Measurements from ENCODE around the gene FAM13A. TPM values are rescaled to one million over a fixed set of nuclear protein-coding genes. Genes with fewer than 3 reads are reported as not detected.

The FAM13A gene
- total RNA-seq, 4 donors from 2014 or later = 72.3 to 105 (median 90.0) TPM

DNA sequence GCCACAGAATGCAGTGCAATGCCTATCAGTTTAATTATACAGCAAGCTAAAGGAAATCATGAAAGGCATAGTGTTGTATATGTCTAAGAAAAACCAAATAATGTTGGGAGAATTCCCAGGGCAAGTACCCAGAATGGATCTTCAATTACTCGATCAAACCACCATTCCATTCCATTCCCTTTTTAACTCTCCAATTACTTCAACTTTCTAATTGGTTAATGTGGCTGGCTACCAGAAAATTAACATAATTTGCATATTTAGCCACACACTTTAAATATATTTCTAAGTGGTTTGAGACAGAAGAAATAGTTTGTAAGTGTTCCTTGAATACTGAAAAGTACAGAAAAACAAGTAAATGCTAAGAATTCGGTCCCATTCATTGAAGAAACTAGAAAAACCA lies 247.9 kb downstream of the FAM13A start:
- peak overlapping the region in 1 of 4 donors; percentile 47 for H3K27ac ChIP-seq

DNA sequence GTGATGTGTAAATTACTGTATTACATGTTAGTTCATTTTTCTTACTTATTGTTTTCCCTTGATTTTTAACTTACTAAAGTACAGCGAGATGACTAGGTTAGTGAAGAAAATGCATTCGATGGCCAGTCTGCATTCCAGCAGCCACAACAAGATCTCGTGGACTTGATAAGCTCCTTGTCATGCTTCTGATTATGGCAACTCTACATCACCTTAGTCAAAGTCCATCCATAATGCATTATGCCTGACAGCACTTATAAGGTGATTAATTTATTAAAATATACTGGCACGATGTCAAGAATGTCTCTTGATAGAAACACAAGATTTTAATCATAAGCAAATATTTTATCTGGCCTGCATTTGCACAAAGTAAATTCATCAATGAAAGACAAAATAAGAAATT lies 249.5 kb downstream of the FAM13A start:
- Histone ChIP-seq H3K4me1 (peaks cover 0 to 43% (median 0%) of the 10 kb centered on the region in 4 donors), H3K4me3 (no peak overlapping the region), H3K27me3 (no peaks in the 10 kb centered on the region), H3K27ac (peak overlapping the region in 2 of 4 donors; percentile 4 to 8), H3K9me3 (no peaks in the 10 kb centered on the region), H3K36me3 (no peaks in the 10 kb centered on the region)
- TF ChIP-seq, protein P1, sequence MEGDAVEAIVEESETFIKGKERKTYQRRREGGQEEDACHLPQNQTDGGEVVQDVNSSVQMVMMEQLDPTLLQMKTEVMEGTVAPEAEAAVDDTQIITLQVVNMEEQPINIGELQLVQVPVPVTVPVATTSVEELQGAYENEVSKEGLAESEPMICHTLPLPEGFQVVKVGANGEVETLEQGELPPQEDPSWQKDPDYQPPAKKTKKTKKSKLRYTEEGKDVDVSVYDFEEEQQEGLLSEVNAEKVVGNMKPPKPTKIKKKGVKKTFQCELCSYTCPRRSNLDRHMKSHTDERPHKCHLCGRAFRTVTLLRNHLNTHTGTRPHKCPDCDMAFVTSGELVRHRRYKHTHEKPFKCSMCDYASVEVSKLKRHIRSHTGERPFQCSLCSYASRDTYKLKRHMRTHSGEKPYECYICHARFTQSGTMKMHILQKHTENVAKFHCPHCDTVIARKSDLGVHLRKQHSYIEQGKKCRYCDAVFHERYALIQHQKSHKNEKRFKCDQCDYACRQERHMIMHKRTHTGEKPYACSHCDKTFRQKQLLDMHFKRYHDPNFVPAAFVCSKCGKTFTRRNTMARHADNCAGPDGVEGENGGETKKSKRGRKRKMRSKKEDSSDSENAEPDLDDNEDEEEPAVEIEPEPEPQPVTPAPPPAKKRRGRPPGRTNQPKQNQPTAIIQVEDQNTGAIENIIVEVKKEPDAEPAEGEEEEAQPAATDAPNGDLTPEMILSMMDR (IDR thresholded peaks at IDR 0.05) = no peak
- TF ChIP-seq POLR2A (IDR thresholded peaks at IDR 0.05) = no peak
- peak in 1 of 3 donors; percentile 56 for DNase-seq

More for the DNA sequence above, 247.9 kb downstream of the FAM13A start:
- TF ChIP-seq, protein P1 (IDR thresholded peaks at IDR 0.05) = no peak
- no peak for TF ChIP-seq POLR2A (IDR thresholded peaks at IDR 0.05)
- H3K36me3 ChIP-seq = no peaks in the 10 kb centered on the region
- H3K27me3 ChIP-seq = no peaks in the 10 kb centered on the region
- no peaks in the 10 kb centered on the region for H3K9me3 ChIP-seq
- no peak for DNase-seq
- H3K4me3 ChIP-seq = no peak overlapping the region
- H3K4me1 ChIP-seq = peaks cover 0 to 38% (median 0%) of the 10 kb centered on the region in 4 donors

DNA sequence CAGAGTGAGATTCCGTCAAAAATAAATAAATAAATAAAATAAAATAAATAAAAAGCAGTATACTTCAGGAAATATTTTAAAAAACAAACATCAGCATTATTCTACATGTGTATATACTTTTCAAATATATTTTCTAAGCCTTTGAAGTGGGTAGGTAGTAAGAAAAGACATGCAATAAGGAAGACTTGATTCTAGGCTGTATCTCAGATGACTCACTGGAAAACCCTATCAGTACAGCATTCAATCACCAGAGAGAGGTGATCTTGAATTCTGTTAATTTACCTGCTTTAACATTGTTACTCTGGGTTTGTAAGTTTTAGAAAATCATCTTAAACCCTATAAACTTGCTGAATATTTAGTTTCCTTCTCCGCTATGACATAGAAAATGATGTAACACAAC lies 252.8 kb downstream of the FAM13A start:
- peaks cover 0 to 24% (median 0%) of the 10 kb centered on the region in 4 donors for H3K4me1 ChIP-seq
- peaks cover 0 to 10% (median 0%) of the 10 kb centered on the region in 3 donors for H3K36me3 ChIP-seq
- TF ChIP-seq, protein P1 (IDR thresholded peaks at IDR 0.05) = no peak
- no peak for TF ChIP-seq POLR2A (IDR thresholded peaks at IDR 0.05)
- H3K4me3 ChIP-seq = no peak overlapping the region
- H3K9me3 ChIP-seq = no peaks in the 10 kb centered on the region
- H3K27ac ChIP-seq = peak overlapping the region in 3 of 4 donors; percentile 13 to 64 (median 48)
- H3K27me3 ChIP-seq = no peaks in the 10 kb centered on the region
- no peak for DNase-seq

DNA sequence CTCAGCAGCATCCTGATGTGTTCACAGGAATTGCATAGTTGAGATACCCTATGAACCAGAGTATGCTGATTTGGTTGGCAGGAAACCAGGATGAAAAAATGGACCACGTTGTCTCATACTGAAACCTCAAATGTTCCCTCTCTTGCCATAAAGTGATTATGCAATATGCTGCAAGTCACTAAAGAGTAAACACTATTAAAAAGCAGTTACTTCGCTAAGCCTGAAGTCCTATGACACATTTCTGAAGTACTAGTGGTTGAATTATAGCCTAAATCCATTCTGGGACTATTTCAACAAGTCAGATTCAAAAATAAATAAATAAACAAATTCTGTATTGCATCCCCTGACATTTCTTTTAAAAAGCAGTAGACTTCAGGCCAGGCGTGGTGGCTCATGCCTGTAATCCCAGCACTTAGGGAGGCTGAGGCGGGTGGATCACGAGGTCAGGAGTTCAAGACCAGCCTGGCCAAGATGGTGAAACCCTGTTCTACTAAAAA lies 253.3 kb downstream of the FAM13A start:
- no peaks in the 10 kb centered on the region for H3K27me3 ChIP-seq
- no peak overlapping the region for H3K4me3 ChIP-seq
- H3K4me1 ChIP-seq = peaks cover 0 to 18% (median 0%) of the 10 kb centered on the region in 4 donors
- H3K9me3 ChIP-seq = no peaks in the 10 kb centered on the region
- no peak for TF ChIP-seq POLR2A (IDR thresholded peaks at IDR 0.05)
- TF ChIP-seq, protein P1 (IDR thresholded peaks at IDR 0.05) = no peak
- DNase-seq = peak in 1 of 3 donors; percentile 67
- H3K27ac ChIP-seq = peak overlapping the region in 3 of 4 donors; percentile 13 to 64 (median 48)
- peaks cover 0 to 10% (median 0%) of the 10 kb centered on the region in 3 donors for H3K36me3 ChIP-seq

DNA sequence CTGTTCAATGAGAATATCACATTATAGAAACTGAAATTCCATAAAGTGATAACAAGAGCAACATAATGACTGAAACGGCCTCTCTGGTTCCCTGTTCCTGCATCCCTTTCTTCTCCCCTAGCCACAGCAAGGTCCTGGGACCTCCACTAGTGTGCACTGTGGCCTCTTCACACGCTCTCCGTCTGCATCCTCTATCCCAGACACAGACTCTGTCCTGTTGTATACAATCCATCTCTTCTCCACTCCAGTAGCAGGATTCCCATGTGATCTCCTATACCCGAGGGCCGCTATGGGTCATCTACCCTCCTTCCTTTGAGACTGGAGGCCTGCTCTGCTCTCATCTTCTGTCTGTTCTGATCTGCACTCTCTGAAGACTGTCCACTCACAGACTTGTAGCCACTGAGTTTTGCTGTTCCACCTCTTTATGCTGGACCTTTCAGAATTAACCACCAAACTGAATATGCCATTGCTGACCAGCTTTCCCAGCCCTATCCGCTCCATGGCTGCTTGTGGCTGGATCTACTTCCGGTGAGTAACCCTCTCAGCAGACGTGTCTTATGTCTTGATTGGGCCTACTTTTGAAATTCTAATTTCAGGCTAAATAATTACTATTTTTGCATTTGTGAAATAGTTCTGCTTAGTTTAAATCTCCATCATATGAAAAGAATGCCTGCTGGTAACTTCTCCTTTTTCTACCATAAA lies 254.2 kb downstream of the FAM13A start:
- H3K27ac ChIP-seq = peak overlapping the region in 1 of 4 donors; percentile 47
- peaks cover 0 to 10% (median 0%) of the 10 kb centered on the region in 3 donors for H3K36me3 ChIP-seq
- TF ChIP-seq, protein P1 (IDR thresholded peaks at IDR 0.05) = no peak
- TF ChIP-seq POLR2A (IDR thresholded peaks at IDR 0.05) = no peak
- H3K4me3 ChIP-seq = no peak overlapping the region
- no peaks in the 10 kb centered on the region for H3K27me3 ChIP-seq
- H3K9me3 ChIP-seq = no peaks in the 10 kb centered on the region
- peaks cover 0 to 14% (median 0%) of the 10 kb centered on the region in 4 donors for H3K4me1 ChIP-seq
- DNase-seq = no peak
